Effector memory CD4-positive, alpha-beta T cell (primary cell): ENCODE results near the gene NEK11.

ENCODE experiments used
- DNase-seq, 3 donors: peaks; one replicate each; pipeline ENCODE4 v3.0.0-alpha.2; 2020
- H3K27ac ChIP-seq: 2 replicates; pipeline ENCODE4 v1.7.0; 2013; ENCODE audit warnings: mild to moderate bottlenecking, low read length, moderate library complexity; ENCODE audit not compliant: insufficient read depth, poor library complexity, severe bottlenecking
- H3K27me3 ChIP-seq: replicated peaks from 2 replicates; pipeline ENCODE4 v1.7.0; 2013; ENCODE audit warnings: mild to moderate bottlenecking, low read length; ENCODE audit not compliant: insufficient read depth, control insufficient read depth, poor library complexity, severe bottlenecking
- H3K36me3 ChIP-seq: 2 replicates; pipeline ENCODE4 v1.7.0; 2013; ENCODE audit warnings: mild to moderate bottlenecking, low read length, moderate library complexity; ENCODE audit not compliant: control insufficient read depth, insufficient read depth
- H3K4me1 ChIP-seq: 2 replicates; pipeline ENCODE4 v1.7.0; 2013; ENCODE audit warnings: low read length, mild to moderate bottlenecking; ENCODE audit not compliant: control insufficient read depth, insufficient read depth, poor library complexity, severe bottlenecking
- H3K4me3 ChIP-seq: 2 replicates; pipeline ENCODE4 v1.7.0; 2013; ENCODE audit warnings: low read length, low read depth, mild to moderate bottlenecking; ENCODE audit not compliant: insufficient read depth, poor library complexity, severe bottlenecking
- H3K9me3 ChIP-seq: 2 replicates; pipeline ENCODE4 v1.7.0; 2013; ENCODE audit warnings: mild to moderate bottlenecking, low read length, moderate library complexity; ENCODE audit not compliant: control insufficient read depth

Gene NEK11

GRCh38 chr3:131277836-131278497, 251.3 kb downstream of the NEK11 start:
- no peaks in the 10 kb centered on the region for H3K36me3 ChIP-seq
- no peak for DNase-seq
- H3K4me3 ChIP-seq: no peak overlapping the region
- H3K27me3 ChIP-seq: no peaks in the 10 kb centered on the region
- no peak overlapping the region for H3K27ac ChIP-seq
- H3K4me1 ChIP-seq: no peaks in the 10 kb centered on the region
- no peaks in the 10 kb centered on the region for H3K9me3 ChIP-seq

GRCh38 chr3:131279577-131279976, 252.9 kb downstream of the NEK11 start:
- H3K4me1 ChIP-seq: no peaks in the 10 kb centered on the region
- H3K27me3 ChIP-seq: no peaks in the 10 kb centered on the region
- H3K27ac ChIP-seq: no peak overlapping the region
- no peak overlapping the region for H3K4me3 ChIP-seq
- H3K9me3 ChIP-seq: no peaks in the 10 kb centered on the region
- no peak for DNase-seq
- no peaks in the 10 kb centered on the region for H3K36me3 ChIP-seq

GRCh38 chr3:131282379-131282778, 255.7 kb downstream of the NEK11 start:
- H3K4me1 ChIP-seq: no peaks in the 10 kb centered on the region
- DNase-seq: no peak
- H3K27me3 ChIP-seq: no peaks in the 10 kb centered on the region
- no peak overlapping the region for H3K27ac ChIP-seq
- H3K36me3 ChIP-seq: no peaks in the 10 kb centered on the region
- no peaks in the 10 kb centered on the region for H3K9me3 ChIP-seq
- no peak overlapping the region for H3K4me3 ChIP-seq

GRCh38 chr3:131282967-131283366, 256.3 kb downstream of the NEK11 start:
- Histone ChIP-seq H3K4me3 (no peak overlapping the region), H3K27me3 (no peaks in the 10 kb centered on the region), H3K36me3 (no peaks in the 10 kb centered on the region), H3K4me1 (no peaks in the 10 kb centered on the region), H3K27ac (no peak overlapping the region), H3K9me3 (no peaks in the 10 kb centered on the region)
- no peak for DNase-seq

- no peaks in the 10 kb centered on the region for H3K27me3 ChIP-seq
- H3K36me3 ChIP-seq: no peaks in the 10 kb centered on the region
- no peaks in the 10 kb centered on the region for H3K9me3 ChIP-seq
- no peaks in the 10 kb centered on the region for H3K4me1 ChIP-seq
- H3K27ac ChIP-seq: no peak overlapping the region
- no peak overlapping the region for H3K4me3 ChIP-seq
- no peak for DNase-seq
Observed at GRCh38 chr3:131283862-131284261, 257.2 kb downstream of the NEK11 start.

- no peaks in the 10 kb centered on the region for H3K27me3 ChIP-seq
- DNase-seq: no peak
- no peak overlapping the region for H3K4me3 ChIP-seq
- H3K27ac ChIP-seq: no peak overlapping the region
- no peaks in the 10 kb centered on the region for H3K9me3 ChIP-seq
- no peaks in the 10 kb centered on the region for H3K36me3 ChIP-seq
- H3K4me1 ChIP-seq: no peaks in the 10 kb centered on the region
Observed at GRCh38 chr3:131284302-131284701, 257.6 kb downstream of the NEK11 start.

GRCh38 chr3:131285456-131285855, 258.8 kb downstream of the NEK11 start:
- Histone ChIP-seq H3K36me3 (no peaks in the 10 kb centered on the region), H3K4me1 (no peaks in the 10 kb centered on the region), H3K27me3 (no peaks in the 10 kb centered on the region), H3K4me3 (no peak overlapping the region), H3K27ac (no peak overlapping the region), H3K9me3 (no peaks in the 10 kb centered on the region)
- DNase-seq: no peak

- Histone ChIP-seq H3K36me3 (no peaks in the 10 kb centered on the region), H3K4me1 (no peaks in the 10 kb centered on the region), H3K4me3 (no peak overlapping the region), H3K27me3 (no peaks in the 10 kb centered on the region), H3K27ac (no peak overlapping the region), H3K9me3 (no peaks in the 10 kb centered on the region)
- no peak for DNase-seq
Observed at GRCh38 chr3:131299836-131300235, 273.2 kb downstream of the NEK11 start.

- no peaks in the 10 kb centered on the region for H3K9me3 ChIP-seq
- H3K4me1 ChIP-seq: no peaks in the 10 kb centered on the region
- H3K36me3 ChIP-seq: no peaks in the 10 kb centered on the region
- H3K4me3 ChIP-seq: no peak overlapping the region
- H3K27me3 ChIP-seq: no peaks in the 10 kb centered on the region
- H3K27ac ChIP-seq: no peak overlapping the region
- DNase-seq: no peak
Observed at GRCh38 chr3:131303848-131304247, 277.2 kb downstream of the NEK11 start.

GRCh38 chr3:131304890-131305289, 278.2 kb downstream of the NEK11 start:
- no peak for DNase-seq
- Histone ChIP-seq H3K36me3 (no peaks in the 10 kb centered on the region), H3K4me1 (no peaks in the 10 kb centered on the region), H3K9me3 (no peaks in the 10 kb centered on the region), H3K4me3 (no peak overlapping the region), H3K27me3 (no peaks in the 10 kb centered on the region), H3K27ac (no peak overlapping the region)
